ENCODE results near the gene GPR119. TPM values are rescaled to one million over a fixed set of nuclear protein-coding genes. Genes with fewer than 3 reads are reported as not detected.

GPR119 gene
- polyA plus RNA-seq, 1 donor (not counting 4 experiments of a cell fraction or from before 2014, with no cell fraction given) = not detected

- Histone ChIP-seq H2AFZ (ENCODE audit: control insufficient read depth, low read length) (peak within 1 kb of the TSS; percentile 91), H3K79me2 (ENCODE audit: control insufficient read depth, insufficient read depth, low read length) (peaks cover 22% of the 10 kb centered on the region), H3K36me3 (ENCODE audit: control insufficient read depth in 2 of 2, extremely low read depth in 1 of 2, insufficient read depth in 2 of 2, low read length in 2 of 2) (peaks cover 0 to 2% of the 10 kb centered on the region in 2 experiments), H3K27ac (ENCODE audit: control insufficient read depth, insufficient read depth, low read length) (peak within 1 kb of the TSS; percentile 49), H3K4me1 (ENCODE audit: control insufficient read depth, extremely low read depth, insufficient read depth, low read length) (no peaks in the 10 kb centered on the region), H4K20me1 (ENCODE audit: control insufficient read depth, extremely low read depth, insufficient read depth, low read length) (no peaks in the 10 kb centered on the region), H3K9me1 (ENCODE audit: control insufficient read depth, extremely low read depth, insufficient read depth, low read length) (no peaks in the 10 kb centered on the region), H3K9me3 (ENCODE audit: control insufficient read depth, low read depth, low read length) (no peaks in the 10 kb centered on the region), H3K27me3 (ENCODE audit: control insufficient read depth, extremely low read depth, insufficient read depth, low read length) (no peaks in the 10 kb centered on the region), H3K4me3 (ENCODE audit: control insufficient read depth in 2 of 3, extremely low read depth in 1 of 3, insufficient read depth in 2 of 3, low read depth in 1 of 3, low read length in 3 of 3) (peak within 1 kb of the TSS; percentile 69 to 85 (median 80)), H3K4me2 (ENCODE audit: control insufficient read depth, extremely low read depth, insufficient read depth, low read depth, low read length) (peak within 1 kb of the TSS; percentile 70), H3K9ac (ENCODE audit: control insufficient read depth, extremely low read depth, insufficient read depth, low read length) (peak within 1 kb of the TSS; percentile 75)
- no peak for TF ChIP-seq EZH2 (IDR thresholded peaks at IDR 0.05; ENCODE audit: low read length)
- no peak for FAIRE-seq
- no peak for DNase-seq (ENCODE audit: low read depth, low spot score)
- dilution Hi-C loops (cut with MboI; ENCODE audit: extremely low pct_ligation_motif_present, low sequenced_read_pairs) = no loop called here
Measured at GRCh38 chrX:130401415-130402207, 16.1 kb upstream of the GPR119 start, which contains the start of gene RBMX2. Gene RBMX2, plus strand, starts transcription at chrX:130401987. Its CDS starts 46 bp downstream, at chrX:130402033.

DNA sequence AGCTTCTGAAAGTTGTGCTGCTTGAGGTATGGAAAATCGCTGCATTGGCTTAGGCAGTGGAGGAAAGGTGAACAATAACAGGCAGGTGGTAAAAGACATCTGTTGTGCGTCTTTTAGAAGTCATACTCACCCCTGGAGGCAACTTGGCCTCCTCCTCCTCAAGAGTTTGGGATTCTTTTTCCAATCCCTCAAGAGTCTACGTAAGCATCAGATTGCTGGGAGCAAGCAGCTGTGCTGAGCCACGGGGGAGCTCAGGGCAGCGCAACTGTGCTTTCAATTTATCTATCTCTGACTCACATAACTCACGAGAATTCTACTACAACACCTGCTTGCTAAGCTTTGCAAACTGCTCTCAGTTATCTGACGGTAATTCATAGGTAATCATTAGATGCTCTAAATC is 9.9 kb upstream of the GPR119 start:
- H3K9me3 ChIP-seq (ENCODE audit: control insufficient read depth, low read depth, low read length) = no peaks in the 10 kb centered on the region
- H3K79me2 ChIP-seq (ENCODE audit: control insufficient read depth, insufficient read depth, low read length) = no peaks in the 10 kb centered on the region
- no peaks in the 10 kb centered on the region for H3K4me1 ChIP-seq (ENCODE audit: control insufficient read depth, extremely low read depth, insufficient read depth, low read length)
- no peak overlapping the region for H3K27ac ChIP-seq (ENCODE audit: control insufficient read depth, insufficient read depth, low read length)
- no peaks in the 10 kb centered on the region for H4K20me1 ChIP-seq (ENCODE audit: control insufficient read depth, extremely low read depth, insufficient read depth, low read length)
- dilution Hi-C loops (cut with MboI; ENCODE audit: extremely low pct_ligation_motif_present, low sequenced_read_pairs) = no loop called here
- no peak for DNase-seq (ENCODE audit: low read depth, low spot score)
- TF ChIP-seq EZH2 (IDR thresholded peaks at IDR 0.05; ENCODE audit: low read length) = no peak
- TF ChIP-seq, protein P1, sequence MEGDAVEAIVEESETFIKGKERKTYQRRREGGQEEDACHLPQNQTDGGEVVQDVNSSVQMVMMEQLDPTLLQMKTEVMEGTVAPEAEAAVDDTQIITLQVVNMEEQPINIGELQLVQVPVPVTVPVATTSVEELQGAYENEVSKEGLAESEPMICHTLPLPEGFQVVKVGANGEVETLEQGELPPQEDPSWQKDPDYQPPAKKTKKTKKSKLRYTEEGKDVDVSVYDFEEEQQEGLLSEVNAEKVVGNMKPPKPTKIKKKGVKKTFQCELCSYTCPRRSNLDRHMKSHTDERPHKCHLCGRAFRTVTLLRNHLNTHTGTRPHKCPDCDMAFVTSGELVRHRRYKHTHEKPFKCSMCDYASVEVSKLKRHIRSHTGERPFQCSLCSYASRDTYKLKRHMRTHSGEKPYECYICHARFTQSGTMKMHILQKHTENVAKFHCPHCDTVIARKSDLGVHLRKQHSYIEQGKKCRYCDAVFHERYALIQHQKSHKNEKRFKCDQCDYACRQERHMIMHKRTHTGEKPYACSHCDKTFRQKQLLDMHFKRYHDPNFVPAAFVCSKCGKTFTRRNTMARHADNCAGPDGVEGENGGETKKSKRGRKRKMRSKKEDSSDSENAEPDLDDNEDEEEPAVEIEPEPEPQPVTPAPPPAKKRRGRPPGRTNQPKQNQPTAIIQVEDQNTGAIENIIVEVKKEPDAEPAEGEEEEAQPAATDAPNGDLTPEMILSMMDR (optimal IDR thresholded peaks at IDR 0.05 in 1 of 3, IDR thresholded peaks at IDR 0.05 in 1 of 3, conservative IDR thresholded peaks at IDR 0.05 in 1 of 3; ENCODE audit: extremely low read depth in 1 of 3, insufficient read depth in 2 of 3, low read length in 3 of 3) = no peak
- H3K4me3 ChIP-seq (ENCODE audit: control insufficient read depth in 2 of 3, extremely low read depth in 1 of 3, insufficient read depth in 2 of 3, low read depth in 1 of 3, low read length in 3 of 3) = no peak overlapping the region
- H3K36me3 ChIP-seq (ENCODE audit: control insufficient read depth in 2 of 2, extremely low read depth in 1 of 2, insufficient read depth in 2 of 2, low read length in 2 of 2) = no peaks in the 10 kb centered on the region
- no peak overlapping the region for H2AFZ ChIP-seq (ENCODE audit: control insufficient read depth, low read length)
- H3K27me3 ChIP-seq (ENCODE audit: control insufficient read depth, extremely low read depth, insufficient read depth, low read length) = peaks cover 3% of the 10 kb centered on the region
- H3K9ac ChIP-seq (ENCODE audit: control insufficient read depth, extremely low read depth, insufficient read depth, low read length) = no peak overlapping the region
- H3K4me2 ChIP-seq (ENCODE audit: control insufficient read depth, extremely low read depth, insufficient read depth, low read depth, low read length) = no peak overlapping the region
- H3K9me1 ChIP-seq (ENCODE audit: control insufficient read depth, extremely low read depth, insufficient read depth, low read length) = no peaks in the 10 kb centered on the region
- no peak for FAIRE-seq

Data from keratinocyte (primary cell).